SK-N-MC (cell line): ENCODE measurements around the gene COTL1.

Experiments
- EZH2 ChIP-seq: fragments of 200-600 bp; sonication (generic); IDR thresholded peaks from one replicate; pipeline ENCODE4 v1.6.1; 2017; ENCODE audit warnings: antibody characterized with exemption
- POLR2AphosphoS5 ChIP-seq: IDR thresholded peaks from 2 replicates; pipeline ENCODE4 v1.6.1; 2012; ENCODE audit warnings: mild to moderate bottlenecking, low read depth, low read length, borderline replicate concordance

DNA sequence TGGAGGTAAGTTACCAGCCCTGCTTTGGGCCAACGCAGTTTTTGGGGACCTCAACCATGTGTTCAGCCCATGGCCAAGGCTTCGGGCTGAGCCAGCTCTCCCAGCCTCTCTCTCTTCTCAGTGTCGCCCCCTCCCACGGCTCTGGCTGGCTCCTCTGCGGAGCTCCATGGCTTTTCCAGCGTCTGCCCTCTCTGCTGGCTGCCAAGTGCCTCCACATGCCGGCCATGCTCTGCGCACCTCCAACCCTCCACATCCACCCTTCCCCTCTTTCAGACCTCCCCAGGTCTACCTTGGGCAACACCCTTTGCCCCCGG, 23.2 kb downstream of the COTL1 start:
- TF ChIP-seq POLR2AphosphoS5 (no peak), EZH2 (no peak)
